Measurements from ENCODE around the gene ZNF93. TPM values are rescaled to one million over a fixed set of nuclear protein-coding genes. Genes with fewer than 3 reads are reported as not detected.
"Not testable (repeated sequence)": the region's sequence is repeated elsewhere in the genome, so short reads cannot be mapped to it uniquely, and the experiment has no call there.

The ZNF93 gene
- total RNA-seq, 3 donors from 2014 or later, result 5.8 to 19.0 (median 9.8) TPM

- no peak for TF ChIP-seq POLR2A (IDR thresholded peaks at IDR 0.05)
- TF ChIP-seq POLR2AphosphoS5 (IDR thresholded peaks at IDR 0.05), result no peak
- no peak for TF ChIP-seq CTCF (IDR thresholded peaks at IDR 0.05)
- no peaks in the 10 kb centered on the region for H3K36me3 ChIP-seq
- no peak for DNase-seq (ENCODE audit: low spot score in 2 of 2)
- no peak overlapping the region for H3K4me3 ChIP-seq
- no peaks in the 10 kb centered on the region for H3K4me1 ChIP-seq
- intact Hi-C loops (cut with DNase I; ENCODE audit: low total_unique reads), result no loop called here
- H3K27ac ChIP-seq, result no peak overlapping the region
- H3K27me3 ChIP-seq, result no peaks in the 10 kb centered on the region
- H3K9me3 ChIP-seq, result no peaks in the 10 kb centered on the region
Observed at GRCh38 chr19:19948800-19949199, 48.1 kb downstream of the ZNF93 start.

GRCh38 chr19:19955208-19955607 is 54.5 kb downstream of the ZNF93 start:
- intact Hi-C loops (cut with DNase I; ENCODE audit: low total_unique reads), result loop anchor here (10.0 kb wide), 1 partner anchor 420 kb away; the partner anchor contains the start of gene CILP2
- H3K27ac ChIP-seq, result no peak overlapping the region
- TF ChIP-seq POLR2AphosphoS5 (IDR thresholded peaks at IDR 0.05) (no peak), POLR2A (IDR thresholded peaks at IDR 0.05) (no peak), CTCF (IDR thresholded peaks at IDR 0.05) (no peak)
- H3K27me3 ChIP-seq, result no peaks in the 10 kb centered on the region
- no peaks in the 10 kb centered on the region for H3K4me1 ChIP-seq
- H3K36me3 ChIP-seq, result no peaks in the 10 kb centered on the region
- H3K4me3 ChIP-seq, result no peak overlapping the region
- no peaks in the 10 kb centered on the region for H3K9me3 ChIP-seq
- DNase-seq (ENCODE audit: low spot score in 2 of 2), result no peak

- no peaks in the 10 kb centered on the region for H3K36me3 ChIP-seq
- H3K4me1 ChIP-seq, result no peaks in the 10 kb centered on the region
- TF ChIP-seq POLR2A (IDR thresholded peaks at IDR 0.05) (no peak), POLR2AphosphoS5 (IDR thresholded peaks at IDR 0.05) (no peak)
- no peaks in the 10 kb centered on the region for H3K27me3 ChIP-seq
- H3K27ac ChIP-seq, result no peak overlapping the region
- H3K9me3 ChIP-seq, result no peaks in the 10 kb centered on the region
- no peak overlapping the region for H3K4me3 ChIP-seq
- DNase-seq (ENCODE audit: low spot score in 2 of 2), result no peak
- intact Hi-C loops (cut with DNase I; ENCODE audit: low total_unique reads), result loop anchor here (10.0 kb wide), 1 partner anchor 422 kb away; the partner anchor contains the start of gene CILP2
Observed at GRCh38 chr19:19956434-19957075, 55.8 kb downstream of the ZNF93 start.

GRCh38 chr19:19957766-19958165 is 57.0 kb downstream of the ZNF93 start:
- H3K27me3 ChIP-seq; H3K4me1 ChIP-seq; DNase-seq (ENCODE audit: low spot score in 2 of 2); H3K36me3 ChIP-seq; H3K9me3 ChIP-seq; H3K4me3 ChIP-seq; H3K27ac ChIP-seq: not testable (repeated sequence)
- intact Hi-C loops (cut with DNase I; ENCODE audit: low total_unique reads), result loop anchor here (10.0 kb wide), 1 partner anchor 423 kb away; the partner anchor contains the start of gene CILP2

GRCh38 chr19:19959151-19959799 is 58.5 kb downstream of the ZNF93 start:
- H3K9me3 ChIP-seq, H3K27ac ChIP-seq, H3K4me3 ChIP-seq, H3K27me3 ChIP-seq, H3K4me1 ChIP-seq, H3K36me3 ChIP-seq: not testable (repeated sequence)
- intact Hi-C loops (cut with DNase I; ENCODE audit: low total_unique reads), result loop anchor here (10.0 kb wide), 1 partner anchor 424 kb away; the partner anchor contains the start of gene CILP2
- DNase-seq (ENCODE audit: low spot score in 2 of 2), result peak; percentile 65 to 82
- TF ChIP-seq CTCF (IDR thresholded peaks at IDR 0.05), result peak; percentile 46 to 71 (median 62)

GRCh38 chr19:19964416-19964815 is 63.7 kb downstream of the ZNF93 start:
- Histone ChIP-seq H3K27me3 (no peaks in the 10 kb centered on the region), H3K9me3 (peaks cover 14 to 16% of the 10 kb centered on the region in 2 donors), H3K36me3 (no peaks in the 10 kb centered on the region), H3K4me1 (no peaks in the 10 kb centered on the region), H3K4me3 (no peak overlapping the region), H3K27ac (no peak overlapping the region)
- intact Hi-C loops (cut with DNase I; ENCODE audit: low total_unique reads), result no loop called here
- no peak for DNase-seq (ENCODE audit: low spot score in 2 of 2)
- TF ChIP-seq POLR2A (IDR thresholded peaks at IDR 0.05) (no peak), CTCF (IDR thresholded peaks at IDR 0.05) (no peak), POLR2AphosphoS5 (IDR thresholded peaks at IDR 0.05) (no peak)

GRCh38 chr19:19966126-19966525 is 65.4 kb downstream of the ZNF93 start:
- H3K36me3 ChIP-seq; H3K27ac ChIP-seq; H3K27me3 ChIP-seq; DNase-seq (ENCODE audit: low spot score in 2 of 2); intact Hi-C loops (cut with DNase I; ENCODE audit: low total_unique reads); H3K4me3 ChIP-seq; H3K4me1 ChIP-seq: not testable (repeated sequence)
- H3K9me3 ChIP-seq, result peaks cover 14 to 16% of the 10 kb centered on the region in 2 donors

All from breast epithelium (tissue), 4 donors.